Fibroblast of lung (primary cell): ENCODE results near the gene MRPL49. TPM values are rescaled to one million over a fixed set of nuclear protein-coding genes. Genes with fewer than 3 reads are reported as not detected.

Experiments used
- DNase-seq, 2 donors: peaks; one replicate each; pipeline versions ENCODE4 v3.0.0 to v3.0.0-alpha.2; 2010; ENCODE audit warnings: low read depth in 2 of 2
- H2AFZ ChIP-seq: 2 replicates; pipeline ENCODE4 v1.5.1; 2012; ENCODE audit warnings: low read length, control low read depth, inconsistent platforms
- H3K27ac ChIP-seq: 2 replicates; pipeline ENCODE4 v1.5.1; 2011; ENCODE audit warnings: low read length, control low read depth; ENCODE audit not compliant: insufficient read depth
- H3K27me3 ChIP-seq: 2 replicates; pipeline ENCODE4 v1.5.1; 2011; ENCODE audit warnings: mild to moderate bottlenecking, low read length; ENCODE audit not compliant: control insufficient read depth, insufficient read depth
- H3K36me3 ChIP-seq: 2 replicates; pipeline ENCODE4 v1.5.1; 2011; ENCODE audit warnings: low read length; ENCODE audit not compliant: control insufficient read depth, insufficient read depth
- H3K4me1 ChIP-seq: 2 replicates; pipeline ENCODE4 v1.5.1; 2011; ENCODE audit warnings: low read length; ENCODE audit not compliant: control insufficient read depth, insufficient read depth; ENCODE audit errors: extremely low read depth
- H3K4me2 ChIP-seq: 2 replicates; pipeline ENCODE4 v1.5.1; 2011; ENCODE audit warnings: low read length, control low read depth; ENCODE audit not compliant: insufficient read depth; ENCODE audit errors: extremely low read depth
- H3K4me3 ChIP-seq, 4 experiments: fragments of 200-600 bp in 1 of 4; sonication (generic) in 1 of 4; replicated peaks in 1 of 4; 2 replicates each; pipeline ENCODE4 v1.5.1; 2011 to 2016; ENCODE audit warnings: low read length in 4 of 4, low read depth in 3 of 4, mild to moderate bottlenecking in 3 of 4, control low read depth in 2 of 4, inconsistent platforms in 1 of 4, mixed read lengths in 1 of 4; ENCODE audit not compliant: insufficient read depth in 1 of 4; ENCODE audit errors: control extremely low read depth in 1 of 4
- H3K79me2 ChIP-seq: 2 replicates; pipeline ENCODE4 v1.5.1; 2012; ENCODE audit warnings: mild to moderate bottlenecking, low read length, inconsistent platforms; ENCODE audit not compliant: control insufficient read depth, insufficient read depth
- H3K9ac ChIP-seq: 2 replicates; pipeline ENCODE4 v1.5.1; 2011; ENCODE audit warnings: mild to moderate bottlenecking, low read length, control low read depth; ENCODE audit not compliant: insufficient read depth
- H3K9me3 ChIP-seq: 2 replicates; pipeline ENCODE4 v1.5.1; 2012; ENCODE audit warnings: low read depth, low read length; ENCODE audit not compliant: control insufficient read depth, insufficient read depth
- H4K20me1 ChIP-seq: 2 replicates; pipeline ENCODE4 v1.5.1; 2011; ENCODE audit warnings: low read length; ENCODE audit not compliant: control insufficient read depth, insufficient read depth; ENCODE audit errors: extremely low read depth
- CTCF ChIP-seq, 2 donors: IDR thresholded peaks in 1 of 2; conservative IDR thresholded peaks in 1 of 2; 1 replicate in 1 of 2; 2 replicates in 1 of 2; pipeline ENCODE4 v1.5.1; 2011 to 2012; ENCODE audit warnings: low read length in 2 of 2, control low read depth in 1 of 2, inconsistent platforms in 1 of 2, low read depth in 1 of 2, mild to moderate bottlenecking in 1 of 2
- EZH2 ChIP-seq: IDR thresholded peaks from 2 replicates; pipeline ENCODE4 v1.5.1; 2012; ENCODE audit warnings: low read length, control low read depth, mild to moderate bottlenecking; ENCODE audit errors: missing control alignments
- polyA plus RNA-seq, 2 donors: library from polyadenylated mRNA; depleted of rRNA in 1 of 2; stranded (reverse) in 1 of 2; unstranded in 1 of 2; fragments of >200 nt; gene quantifications; 2 replicates each; pipeline ENCODE4 v1.2.1, GENCODE V29; 2011 to 2012; ENCODE audit warnings: missing spikeins in 1 of 2
- total RNA-seq: library from RNA; depleted of rRNA; stranded (reverse); fragments of >200 nt; gene quantifications from 2 replicates; pipeline ENCODE4 v1.2.1, GENCODE V29; 2014

MRPL49 gene
- total and polyA plus RNA-seq, 2 donors (not counting 1 experiment from before 2014, with no cell fraction given): 55.5 to 70.8 TPM

GRCh38 chr11:65160643-65161042, 38.5 kb downstream of the MRPL49 start:
- H3K79me2 ChIP-seq: no peaks in the 10 kb centered on the region
- no peaks in the 10 kb centered on the region for H3K36me3 ChIP-seq
- H3K4me1 ChIP-seq: peaks cover 1% of the 10 kb centered on the region
- H2AFZ ChIP-seq: no peak overlapping the region
- no peak overlapping the region for H3K27ac ChIP-seq
- H3K9ac ChIP-seq: no peak overlapping the region
- no peaks in the 10 kb centered on the region for H4K20me1 ChIP-seq
- no peak overlapping the region for H3K4me2 ChIP-seq
- no peaks in the 10 kb centered on the region for H3K9me3 ChIP-seq
- TF ChIP-seq EZH2 (no peak), CTCF (conservative IDR thresholded peaks at IDR 0.05 in 1 of 2, IDR thresholded peaks at IDR 0.05 in 1 of 2; ENCODE audit: low read depth in 1 of 2, low read length in 2 of 2) (no peak)
- H3K4me3 ChIP-seq: no peak overlapping the region
- no peak for DNase-seq
- no peaks in the 10 kb centered on the region for H3K27me3 ChIP-seq

DNA sequence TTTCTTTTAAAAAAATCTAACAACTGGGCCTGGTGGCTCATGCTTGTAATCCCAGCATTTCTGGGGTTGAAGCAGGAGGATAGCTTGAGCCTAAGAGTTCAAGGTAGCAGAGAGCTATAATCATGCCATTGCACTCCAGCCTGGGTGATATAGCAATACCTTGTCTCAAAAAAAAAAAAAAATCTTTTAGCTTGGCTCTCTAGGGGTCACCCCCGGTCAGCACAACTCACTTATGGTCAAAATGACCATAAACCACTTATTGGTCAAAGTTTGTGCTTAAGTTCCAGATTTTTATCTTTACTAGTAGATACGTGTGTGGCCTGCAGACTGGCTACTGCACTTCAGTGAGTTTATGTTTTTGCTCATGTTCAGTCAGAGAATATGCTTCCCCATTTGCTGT, 41.6 kb downstream of the MRPL49 start:
- Histone ChIP-seq H3K9me3 (no peaks in the 10 kb centered on the region), H3K4me2 (no peak overlapping the region), H2AFZ (no peak overlapping the region), H3K4me3 (no peak overlapping the region), H3K27ac (no peak overlapping the region), H3K27me3 (no peaks in the 10 kb centered on the region), H4K20me1 (no peaks in the 10 kb centered on the region), H3K4me1 (peaks cover 3% of the 10 kb centered on the region), H3K36me3 (no peaks in the 10 kb centered on the region), H3K9ac (no peak overlapping the region), H3K79me2 (no peaks in the 10 kb centered on the region)
- TF ChIP-seq EZH2 (no peak), CTCF (conservative IDR thresholded peaks at IDR 0.05 in 1 of 2, IDR thresholded peaks at IDR 0.05 in 1 of 2; ENCODE audit: low read depth in 1 of 2, low read length in 2 of 2) (no peak)
- DNase-seq: no peak

DNA sequence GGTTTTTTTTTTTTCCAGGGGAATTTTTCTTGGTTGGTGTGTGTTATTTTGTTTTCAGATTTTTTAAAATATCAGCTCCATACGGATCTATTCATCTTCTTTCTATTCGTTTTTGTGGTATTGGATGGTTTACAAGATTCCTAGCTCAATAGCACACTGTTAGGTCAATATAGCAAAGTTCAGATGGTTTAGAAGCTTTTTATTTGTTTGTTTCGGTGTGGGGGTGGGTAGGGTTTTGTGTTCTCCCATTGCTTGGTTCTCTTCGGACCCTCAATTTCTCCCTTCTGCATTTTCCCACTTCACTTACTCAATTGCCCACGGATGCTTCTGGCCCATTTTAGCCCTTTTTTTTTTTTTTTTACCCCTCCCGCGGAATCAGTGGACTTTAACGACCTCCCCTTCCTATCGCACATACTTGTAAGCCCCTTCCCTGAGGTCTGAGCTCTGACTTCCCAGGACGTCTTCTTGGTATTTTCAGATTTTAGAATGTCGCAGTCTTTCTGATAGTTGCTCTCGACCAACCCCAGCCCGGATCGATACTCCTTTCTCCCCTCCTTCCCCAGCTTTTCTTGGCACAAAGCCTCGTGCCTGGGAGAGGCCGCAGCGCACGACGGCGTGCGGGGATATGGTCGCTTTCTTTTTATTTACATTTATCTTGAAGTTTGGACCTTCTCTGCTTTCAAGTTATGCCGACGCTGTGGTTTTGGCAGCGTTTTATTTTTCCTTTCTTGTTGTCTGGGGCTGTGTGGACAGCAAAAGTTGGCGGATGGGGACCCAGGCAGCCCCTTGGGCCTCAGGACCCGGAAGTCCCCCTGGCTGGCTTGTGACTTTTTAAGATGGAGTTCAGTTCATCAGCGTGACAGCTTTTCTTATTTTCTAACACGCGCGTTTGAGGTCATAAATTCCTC, 43.5 kb downstream of the MRPL49 start:
- peak overlapping the region in 3 of 4 experiments; percentile 8 to 45 (median 37) for H3K4me3 ChIP-seq
- H3K4me2 ChIP-seq: peak overlapping the region; percentile 75
- H3K9me3 ChIP-seq: no peaks in the 10 kb centered on the region
- H3K36me3 ChIP-seq: no peaks in the 10 kb centered on the region
- H4K20me1 ChIP-seq: no peaks in the 10 kb centered on the region
- H3K9ac ChIP-seq: peak overlapping the region; percentile 21
- no peak for TF ChIP-seq CTCF (conservative IDR thresholded peaks at IDR 0.05 in 1 of 2, IDR thresholded peaks at IDR 0.05 in 1 of 2; ENCODE audit: low read depth in 1 of 2, low read length in 2 of 2)
- no peak for TF ChIP-seq EZH2
- H3K4me1 ChIP-seq: peaks cover 3% of the 10 kb centered on the region
- no peaks in the 10 kb centered on the region for H3K27me3 ChIP-seq
- no peaks in the 10 kb centered on the region for H3K79me2 ChIP-seq
- DNase-seq: peak in 1 of 2 donors; percentile 46
- H2AFZ ChIP-seq: peak overlapping the region; percentile 91
- H3K27ac ChIP-seq: peak overlapping the region; percentile 11
